ENCODE data around the gene CUX1.

- TF ChIP-seq, protein P1, sequence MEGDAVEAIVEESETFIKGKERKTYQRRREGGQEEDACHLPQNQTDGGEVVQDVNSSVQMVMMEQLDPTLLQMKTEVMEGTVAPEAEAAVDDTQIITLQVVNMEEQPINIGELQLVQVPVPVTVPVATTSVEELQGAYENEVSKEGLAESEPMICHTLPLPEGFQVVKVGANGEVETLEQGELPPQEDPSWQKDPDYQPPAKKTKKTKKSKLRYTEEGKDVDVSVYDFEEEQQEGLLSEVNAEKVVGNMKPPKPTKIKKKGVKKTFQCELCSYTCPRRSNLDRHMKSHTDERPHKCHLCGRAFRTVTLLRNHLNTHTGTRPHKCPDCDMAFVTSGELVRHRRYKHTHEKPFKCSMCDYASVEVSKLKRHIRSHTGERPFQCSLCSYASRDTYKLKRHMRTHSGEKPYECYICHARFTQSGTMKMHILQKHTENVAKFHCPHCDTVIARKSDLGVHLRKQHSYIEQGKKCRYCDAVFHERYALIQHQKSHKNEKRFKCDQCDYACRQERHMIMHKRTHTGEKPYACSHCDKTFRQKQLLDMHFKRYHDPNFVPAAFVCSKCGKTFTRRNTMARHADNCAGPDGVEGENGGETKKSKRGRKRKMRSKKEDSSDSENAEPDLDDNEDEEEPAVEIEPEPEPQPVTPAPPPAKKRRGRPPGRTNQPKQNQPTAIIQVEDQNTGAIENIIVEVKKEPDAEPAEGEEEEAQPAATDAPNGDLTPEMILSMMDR (IDR thresholded peaks at IDR 0.05) = no peak
- no peak for TF ChIP-seq EZH2 (IDR thresholded peaks at IDR 0.05)
- TF ChIP-seq EZH2phosphoT487 (IDR thresholded peaks at IDR 0.05) = no peak
These were observed 508.9 kb downstream of the CUX1 start for GRCh38 chr7:102326157-102326889.

All from neural progenitor cell (in vitro differentiated cells).